ENCODE data around the gene CD1C.
"Not testable (repeated sequence)": the region's sequence is repeated elsewhere in the genome, so short reads cannot be mapped to it uniquely, and the experiment has no call there.

CD1C gene

GRCh38 chr1:158289811-158290210 is at the start of gene CD1C:
Gene CD1C, plus strand, starts transcription at chr1:158289923. Its CDS starts 142 bp downstream, at chr1:158290065.
- no peak for DNase-seq

- DNase-seq: no peak
Observed at GRCh38 chr1:158246650-158247049, 43.1 kb upstream of the CD1C start.

- no peak for DNase-seq
Observed at GRCh38 chr1:158248118-158248517, 41.6 kb upstream of the CD1C start.

- DNase-seq: no peak
Observed at GRCh38 chr1:158248771-158249170, 41.0 kb upstream of the CD1C start.

- DNase-seq: no peak
Observed at GRCh38 chr1:158249646-158250045, 40.1 kb upstream of the CD1C start.

- DNase-seq: no peak
Observed at GRCh38 chr1:158251163-158251562, 38.6 kb upstream of the CD1C start.

- DNase-seq: no peak
Observed at GRCh38 chr1:158255656-158256055, 34.1 kb upstream of the CD1C start.

- DNase-seq: not testable (repeated sequence)
Observed at GRCh38 chr1:158256747-158257146, 33.0 kb upstream of the CD1C start.

GRCh38 chr1:158257888-158258287 is 31.8 kb upstream of the CD1C start:
- DNase-seq: no peak

- no peak for DNase-seq
Observed at GRCh38 chr1:158259117-158259516, 30.6 kb upstream of the CD1C start.

- DNase-seq: no peak
Observed at GRCh38 chr1:158272681-158273080, 17.0 kb upstream of the CD1C start.

- DNase-seq: no peak
Observed at GRCh38 chr1:158274797-158275196, 14.9 kb upstream of the CD1C start.

GRCh38 chr1:158282421-158282820 is 7.3 kb upstream of the CD1C start:
- not testable (repeated sequence) for DNase-seq

GRCh38 chr1:158283965-158284364 is 5.8 kb upstream of the CD1C start:
- no peak for DNase-seq

- no peak for DNase-seq
Observed at GRCh38 chr1:158285756-158286241, 3.9 kb upstream of the CD1C start.

GRCh38 chr1:158286487-158286886 is 3.2 kb upstream of the CD1C start:
- DNase-seq: no peak

GRCh38 chr1:158286941-158287346 is 2.8 kb upstream of the CD1C start:
- DNase-seq: no peak

GRCh38 chr1:158290321-158290844 is 660 bp downstream of the CD1C start:
- no peak for DNase-seq

- no peak for DNase-seq
Observed at GRCh38 chr1:158295791-158296190, 6.1 kb downstream of the CD1C start.

- DNase-seq: no peak
Observed at GRCh38 chr1:158310623-158311022, 20.9 kb downstream of the CD1C start.

- DNase-seq: no peak
Observed at GRCh38 chr1:158311066-158311465, 21.3 kb downstream of the CD1C start.

GRCh38 chr1:158323866-158324265 is 34.1 kb downstream of the CD1C start:
- no peak for DNase-seq

GRCh38 chr1:158324395-158324794 is 34.7 kb downstream of the CD1C start:
- no peak for DNase-seq

GRCh38 chr1:158327481-158327880 is 37.8 kb downstream of the CD1C start:
- no peak for DNase-seq

- DNase-seq: no peak
Observed at GRCh38 chr1:158328426-158328825, 38.7 kb downstream of the CD1C start.

- DNase-seq: no peak
Observed at GRCh38 chr1:158329300-158329699, 39.6 kb downstream of the CD1C start.

Measured in NCI-H1694 (cell line).